ENCODE measurements around the gene BLMH. TPM values are rescaled to one million over a fixed set of nuclear protein-coding genes. Genes with fewer than 3 reads are reported as not detected.

The BLMH gene, protein sequence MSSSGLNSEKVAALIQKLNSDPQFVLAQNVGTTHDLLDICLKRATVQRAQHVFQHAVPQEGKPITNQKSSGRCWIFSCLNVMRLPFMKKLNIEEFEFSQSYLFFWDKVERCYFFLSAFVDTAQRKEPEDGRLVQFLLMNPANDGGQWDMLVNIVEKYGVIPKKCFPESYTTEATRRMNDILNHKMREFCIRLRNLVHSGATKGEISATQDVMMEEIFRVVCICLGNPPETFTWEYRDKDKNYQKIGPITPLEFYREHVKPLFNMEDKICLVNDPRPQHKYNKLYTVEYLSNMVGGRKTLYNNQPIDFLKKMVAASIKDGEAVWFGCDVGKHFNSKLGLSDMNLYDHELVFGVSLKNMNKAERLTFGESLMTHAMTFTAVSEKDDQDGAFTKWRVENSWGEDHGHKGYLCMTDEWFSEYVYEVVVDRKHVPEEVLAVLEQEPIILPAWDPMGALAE
- total RNA-seq (2014; rRNA removed; shearing (Covaris generic)) = 55.0 and 63.6 TPM in 2 replicates

DNA sequence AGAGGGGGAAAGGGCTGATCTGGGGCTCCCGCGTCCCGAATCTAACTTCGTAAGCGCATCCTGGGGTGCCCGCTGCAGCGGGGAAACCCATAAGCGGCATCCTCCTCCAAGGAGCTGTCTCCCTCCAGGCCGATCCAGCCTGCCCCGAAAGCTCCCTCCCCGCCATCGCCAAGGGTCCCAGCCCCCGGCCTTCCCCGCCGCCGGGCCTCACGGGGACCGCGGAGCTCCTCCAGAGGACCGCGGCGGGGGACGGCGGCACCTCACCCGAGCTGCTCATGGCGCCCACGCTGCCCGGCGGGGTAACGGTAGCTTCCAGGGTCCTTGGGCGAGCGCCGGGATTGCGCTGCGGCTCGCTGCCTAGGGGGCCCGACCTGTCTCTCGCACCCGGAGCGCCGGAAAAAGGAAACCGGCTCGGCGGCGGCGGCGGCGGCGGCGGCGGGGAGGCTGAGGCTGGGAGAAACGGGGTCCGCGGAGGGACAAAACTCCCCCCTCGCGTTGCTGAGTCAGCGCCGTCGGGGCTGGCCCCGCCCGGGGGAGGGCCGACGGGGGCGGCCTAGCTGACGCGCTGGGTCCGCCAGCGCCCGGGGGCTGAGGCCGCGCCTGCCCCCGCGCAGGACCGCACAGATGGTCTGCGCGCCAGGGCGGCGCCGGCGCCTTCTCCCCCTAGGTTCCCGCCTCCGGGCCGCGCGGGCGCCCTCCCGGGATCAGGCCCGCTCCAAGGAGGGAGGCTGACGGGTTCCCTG lies at the start of gene BLMH:
TSS of gene BLMH (minus strand) at position 402 of the 743 bp plus-strand sequence. CDS start at position 277, 125 bp downstream.
- H3K4me3 ChIP-seq (ENCODE audit: insufficient read depth, low read depth, low read length) = peak within 1 kb of the TSS; percentile 94
- H3K27me3 ChIP-seq (ENCODE audit: control insufficient read depth, insufficient read depth, low read length) = peaks cover 2% of the 10 kb centered on the region; the same call in 1 of the 2 replicates
- DNase-seq = peak; percentile 94
- H3K36me3 ChIP-seq (replicated peaks; ENCODE audit: control insufficient read depth, insufficient read depth, low read length) = peaks cover 9% of the 10 kb centered on the region

DNA sequence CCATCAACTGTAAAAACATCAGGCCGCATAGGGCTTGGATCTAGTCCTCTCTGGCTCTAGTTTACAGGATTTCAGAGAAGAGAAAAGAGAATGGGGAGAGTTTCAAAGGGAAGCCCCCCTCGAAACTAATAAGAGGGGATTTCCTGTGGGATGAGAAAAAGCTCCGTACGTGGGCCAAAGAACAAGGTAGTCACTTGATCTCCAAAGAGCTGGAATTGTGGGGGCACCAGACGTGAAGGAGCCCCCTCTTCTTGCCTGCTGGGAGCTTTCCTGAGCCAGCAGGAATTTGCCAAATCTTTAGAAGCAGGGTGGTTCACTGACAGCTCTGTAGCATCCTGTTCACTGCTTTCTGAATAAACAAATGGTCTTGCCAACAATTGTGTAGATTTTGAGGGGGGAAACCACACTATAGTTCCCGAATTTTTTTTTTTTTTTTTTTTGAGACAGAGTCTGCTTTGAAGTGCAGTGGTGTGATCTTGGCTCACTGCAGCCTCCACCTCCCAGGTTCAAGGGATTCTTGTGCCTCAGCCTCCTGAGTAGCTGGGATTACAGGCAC lies 49.1 kb upstream of the BLMH start:
- Histone ChIP-seq H3K36me3 (replicated peaks; ENCODE audit: control insufficient read depth, insufficient read depth, low read length) (no peaks in the 10 kb centered on the region), H3K4me3 (ENCODE audit: insufficient read depth, low read depth, low read length) (no peak overlapping the region), H3K27me3 (ENCODE audit: control insufficient read depth, insufficient read depth, low read length) (no peaks in the 10 kb centered on the region)
- no peak for DNase-seq

DNA sequence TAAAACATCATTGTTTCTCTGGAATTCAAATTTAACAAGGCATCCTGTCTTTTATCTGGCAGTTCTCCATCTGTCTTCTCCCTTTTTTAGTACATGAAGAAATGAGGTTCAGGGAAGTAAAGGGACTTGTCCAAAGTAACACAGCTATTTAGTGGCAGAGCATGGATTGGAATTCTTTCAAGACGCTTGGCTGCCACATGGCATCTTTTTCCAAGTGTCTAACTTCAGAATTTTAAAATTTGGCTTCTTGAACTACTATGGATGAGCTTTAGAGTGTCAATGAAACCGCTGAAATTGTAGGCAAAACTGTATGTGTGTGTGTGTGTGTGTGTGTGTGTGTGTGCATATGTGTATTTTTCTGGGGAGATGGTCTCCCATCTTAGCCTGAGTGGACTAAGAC lies 47.3 kb upstream of the BLMH start:
- no peak for DNase-seq
- no peaks in the 10 kb centered on the region for H3K36me3 ChIP-seq (replicated peaks; ENCODE audit: control insufficient read depth, insufficient read depth, low read length)
- no peaks in the 10 kb centered on the region for H3K27me3 ChIP-seq (ENCODE audit: control insufficient read depth, insufficient read depth, low read length)
- H3K4me3 ChIP-seq (ENCODE audit: insufficient read depth, low read depth, low read length) = no peak overlapping the region

DNA sequence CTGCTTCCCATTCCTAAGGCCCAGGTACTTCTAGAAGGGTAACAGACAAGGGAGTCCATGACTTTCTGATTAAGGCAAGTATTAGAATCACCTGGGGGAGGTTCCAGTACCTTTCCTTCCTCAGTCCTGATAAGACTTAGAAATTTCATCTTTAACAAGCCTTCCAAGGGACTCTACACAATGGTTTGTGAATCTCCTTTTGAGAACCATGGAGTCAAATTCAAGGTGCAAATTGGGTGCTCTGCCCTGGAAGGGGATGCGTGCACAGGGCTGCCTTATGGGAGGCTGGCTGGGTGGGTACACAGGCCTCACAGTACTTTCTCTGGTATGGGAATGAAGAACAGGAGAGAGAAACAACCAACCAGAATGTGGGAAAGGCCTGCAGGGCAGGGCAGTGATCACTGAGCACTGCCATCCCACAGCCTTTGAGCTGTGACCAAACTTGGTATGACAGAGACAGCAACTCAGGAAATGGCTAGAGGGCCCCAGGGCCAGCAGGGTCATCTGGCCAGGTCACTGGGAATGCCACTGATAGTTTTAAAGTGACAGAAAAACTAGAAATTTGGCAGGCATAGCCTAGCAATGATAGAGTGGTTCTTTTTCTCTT lies 45.8 kb upstream of the BLMH start:
- Histone ChIP-seq H3K36me3 (replicated peaks; ENCODE audit: control insufficient read depth, insufficient read depth, low read length) (no peaks in the 10 kb centered on the region), H3K4me3 (ENCODE audit: insufficient read depth, low read depth, low read length) (no peak overlapping the region)
- no peak for DNase-seq

DNA sequence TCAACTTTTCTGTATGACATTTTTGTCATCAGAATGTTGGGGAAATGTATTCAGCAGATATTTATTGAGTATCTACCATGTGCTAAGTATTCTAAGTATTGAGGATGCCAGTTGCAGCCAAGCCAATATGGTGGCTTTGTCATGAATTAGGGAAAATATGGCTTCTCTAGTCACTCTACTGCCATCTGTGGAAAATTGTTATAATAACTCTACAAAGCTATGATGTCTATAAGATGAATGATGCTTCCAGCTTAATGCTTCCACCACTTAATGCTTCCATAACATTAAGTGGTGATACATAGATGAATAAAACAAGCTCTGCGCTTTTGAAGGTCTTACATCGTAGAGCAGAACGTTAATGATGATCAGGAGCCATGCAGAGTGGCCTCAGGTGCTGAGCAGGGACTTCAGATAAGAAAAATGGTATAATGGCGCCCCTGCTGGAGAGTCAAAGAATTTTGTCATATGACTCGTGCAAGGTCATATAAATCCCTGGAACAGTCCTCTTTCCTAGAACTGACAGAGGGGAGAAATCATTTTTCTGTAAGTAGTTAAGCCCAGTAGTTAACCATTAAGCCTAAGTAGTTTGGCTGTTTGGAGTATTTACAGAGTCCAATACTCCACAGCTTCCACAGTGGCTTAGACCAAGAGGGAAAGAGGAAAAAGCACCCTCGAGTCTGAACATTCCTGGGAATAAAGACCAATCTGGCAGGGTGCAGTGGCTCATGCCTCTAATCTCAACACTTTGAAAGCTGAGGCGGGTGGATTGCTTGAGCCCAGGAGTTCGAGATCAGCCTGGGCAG lies 44.8 kb upstream of the BLMH start:
- Histone ChIP-seq H3K36me3 (replicated peaks; ENCODE audit: control insufficient read depth, insufficient read depth, low read length) (no peaks in the 10 kb centered on the region), H3K4me3 (ENCODE audit: insufficient read depth, low read depth, low read length) (no peak overlapping the region), H3K27me3 (ENCODE audit: control insufficient read depth, insufficient read depth, low read length) (no peaks in the 10 kb centered on the region)
- peak; percentile 34 for DNase-seq

More for the DNA sequence above, 45.8 kb upstream of the BLMH start:
- no peaks in the 10 kb centered on the region for H3K27me3 ChIP-seq (ENCODE audit: control insufficient read depth, insufficient read depth, low read length)

DNA sequence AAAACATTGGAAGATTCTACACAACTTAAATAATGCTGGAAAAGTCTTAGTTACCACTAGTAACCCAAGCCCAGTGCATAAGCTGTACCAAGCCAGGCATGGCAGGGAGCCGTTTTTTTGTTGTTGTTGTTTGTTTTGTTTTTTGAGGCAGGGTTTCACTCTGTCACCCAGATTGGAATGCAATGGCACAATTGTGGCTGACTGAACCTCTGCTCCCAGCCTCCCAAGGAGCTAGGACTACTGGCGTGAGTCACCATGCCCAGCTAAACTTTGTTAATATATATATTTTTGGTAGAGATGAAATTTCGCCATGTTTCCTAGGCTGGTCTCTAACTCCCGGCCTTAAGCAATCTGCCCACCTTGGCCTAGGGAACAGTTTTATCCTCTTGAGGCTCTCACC lies 42.7 kb upstream of the BLMH start:
- Histone ChIP-seq H3K27me3 (ENCODE audit: control insufficient read depth, insufficient read depth, low read length) (no peaks in the 10 kb centered on the region), H3K4me3 (ENCODE audit: insufficient read depth, low read depth, low read length) (no peak overlapping the region), H3K36me3 (replicated peaks; ENCODE audit: control insufficient read depth, insufficient read depth, low read length) (no peaks in the 10 kb centered on the region)
- no peak for DNase-seq

DNA sequence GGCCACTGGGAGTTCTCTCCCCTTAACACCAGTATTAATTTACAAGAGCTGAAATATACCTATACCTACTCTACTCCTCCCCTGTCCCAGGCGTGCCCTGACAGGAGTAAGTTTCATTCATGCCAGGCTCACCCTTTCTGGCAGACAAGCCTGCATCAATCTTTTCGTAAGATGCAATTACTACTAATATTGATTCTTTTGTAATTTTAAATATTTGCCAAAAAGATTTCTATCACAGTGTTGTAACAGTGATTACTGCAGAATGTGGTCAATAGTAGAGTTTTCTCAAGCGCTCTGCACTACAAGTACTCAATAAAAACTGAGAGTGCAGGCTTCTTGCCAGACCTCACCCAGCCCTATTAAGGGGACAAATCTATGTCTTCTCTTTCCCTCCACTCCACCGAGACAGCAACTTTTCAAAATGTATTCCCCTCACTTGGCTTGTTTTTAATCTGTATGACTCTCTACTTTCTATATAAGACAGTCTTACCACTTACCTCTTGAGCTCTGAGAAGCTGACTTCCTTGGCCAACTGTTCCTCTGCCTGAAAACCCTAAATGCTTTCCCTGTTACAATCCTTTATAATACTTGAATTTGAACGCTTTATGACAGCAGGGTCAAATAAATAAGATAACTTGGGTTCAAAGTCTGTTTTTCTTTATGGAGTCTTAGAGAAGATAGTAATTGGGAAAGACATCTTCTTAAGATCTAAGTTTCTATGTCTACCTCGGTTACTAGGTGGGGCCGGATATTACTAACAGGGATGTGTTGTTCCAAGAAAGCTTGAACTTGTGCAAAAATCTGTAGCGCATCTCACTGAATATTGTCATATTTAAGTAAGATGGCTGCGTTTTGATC lies 42.0 kb upstream of the BLMH start, which contains the start of gene TMIGD1:
TSS of gene TMIGD1 (minus strand) at position 555 of the 858 bp plus-strand sequence. CDS start 1,924 bp downstream, outside the sequence.
- Histone ChIP-seq H3K4me3 (ENCODE audit: insufficient read depth, low read depth, low read length) (no peak within 1 kb of the TSS), H3K36me3 (replicated peaks; ENCODE audit: control insufficient read depth, insufficient read depth, low read length) (no peaks in the 10 kb centered on the region), H3K27me3 (ENCODE audit: control insufficient read depth, insufficient read depth, low read length) (no peaks in the 10 kb centered on the region)
- no peak for DNase-seq

DNA sequence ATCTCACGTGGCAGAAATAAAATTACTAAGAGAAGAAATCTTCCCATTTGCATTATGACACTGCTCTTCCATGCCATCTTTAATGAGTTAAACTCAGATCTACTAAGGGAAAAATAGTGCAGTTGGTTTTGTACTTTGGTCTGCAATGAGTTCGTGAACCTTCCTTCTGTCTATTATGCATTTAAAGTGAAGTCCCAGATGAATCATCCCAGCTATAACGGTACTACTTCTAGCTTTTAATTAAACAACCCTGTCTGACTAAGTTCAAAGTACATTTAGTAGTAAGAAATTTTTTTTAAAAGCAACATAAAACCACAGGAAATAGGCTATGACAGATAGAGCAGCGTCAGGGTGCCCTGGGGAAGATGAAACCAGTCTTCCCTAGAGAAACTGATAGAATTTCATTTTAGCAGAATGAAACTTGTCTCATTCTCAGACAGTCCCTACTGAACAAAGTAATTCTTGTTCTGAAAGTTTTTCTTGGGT lies 40.4 kb upstream of the BLMH start:
- Histone ChIP-seq H3K36me3 (replicated peaks; ENCODE audit: control insufficient read depth, insufficient read depth, low read length) (no peaks in the 10 kb centered on the region), H3K4me3 (ENCODE audit: insufficient read depth, low read depth, low read length) (no peak overlapping the region), H3K27me3 (ENCODE audit: control insufficient read depth, insufficient read depth, low read length) (no peaks in the 10 kb centered on the region)
- no peak for DNase-seq

DNA sequence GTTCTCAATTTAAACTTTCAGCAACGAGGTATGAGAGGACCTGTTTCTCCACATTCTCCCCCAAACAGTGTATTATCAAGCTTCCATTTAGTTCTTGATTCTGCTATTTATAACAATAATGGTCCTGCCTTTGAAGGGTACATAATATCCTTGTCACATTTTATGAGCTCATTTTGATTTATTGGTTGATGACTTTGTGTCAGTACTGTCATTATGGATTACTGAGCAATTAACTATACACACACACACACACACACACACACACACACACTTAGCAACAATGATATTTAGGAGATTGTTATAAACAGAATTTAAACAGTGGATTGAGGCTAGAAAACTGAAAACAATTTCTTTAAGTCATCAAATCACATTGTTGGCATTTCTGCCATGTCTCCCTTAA lies 35.1 kb upstream of the BLMH start:
- H3K27me3 ChIP-seq (ENCODE audit: control insufficient read depth, insufficient read depth, low read length) = no peaks in the 10 kb centered on the region
- H3K36me3 ChIP-seq (replicated peaks; ENCODE audit: control insufficient read depth, insufficient read depth, low read length) = no peaks in the 10 kb centered on the region
- no peak for DNase-seq
- H3K4me3 ChIP-seq (ENCODE audit: insufficient read depth, low read depth, low read length) = no peak overlapping the region

DNA sequence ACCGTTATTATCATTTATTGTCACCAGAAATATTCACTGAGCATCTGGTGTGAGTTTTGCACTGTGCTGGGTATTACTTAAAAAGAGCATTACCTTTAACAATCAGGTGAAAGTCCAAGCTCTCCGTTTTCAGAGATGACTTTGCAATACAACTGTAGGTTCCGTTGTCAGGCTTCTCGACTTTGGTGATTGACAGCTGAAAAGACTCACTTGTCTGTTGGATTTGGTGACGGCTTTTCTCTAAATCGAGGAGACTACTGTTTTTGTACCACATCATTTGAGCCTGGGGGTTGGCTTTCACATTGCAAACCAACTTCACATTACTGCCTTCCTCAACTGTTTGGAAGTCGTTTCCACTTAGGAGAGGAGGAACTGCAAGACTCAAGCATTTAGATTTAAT lies 33.0 kb upstream of the BLMH start:
- Histone ChIP-seq H3K27me3 (ENCODE audit: control insufficient read depth, insufficient read depth, low read length) (no peaks in the 10 kb centered on the region), H3K36me3 (replicated peaks; ENCODE audit: control insufficient read depth, insufficient read depth, low read length) (no peaks in the 10 kb centered on the region), H3K4me3 (ENCODE audit: insufficient read depth, low read depth, low read length) (no peak overlapping the region)
- DNase-seq = no peak

DNA sequence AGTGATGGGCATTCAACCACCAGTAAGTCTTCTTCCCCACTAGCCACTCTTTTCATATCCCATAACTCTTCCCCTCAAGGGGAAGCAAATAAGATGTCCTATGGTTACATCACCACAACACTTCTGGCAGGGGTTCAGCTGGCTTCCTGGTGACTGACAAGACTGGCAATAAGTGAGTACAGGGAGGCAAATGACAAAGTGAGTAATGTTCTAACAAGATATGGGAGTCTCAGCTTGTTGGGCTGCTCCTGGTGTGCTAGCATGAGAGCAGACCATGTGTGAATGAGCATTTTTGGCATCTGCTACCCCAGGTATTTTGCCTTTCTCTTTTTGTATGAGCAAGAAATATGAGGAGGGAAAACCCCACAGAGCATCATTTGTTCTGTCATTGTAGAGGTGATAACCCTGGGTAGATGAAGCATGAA lies 32.2 kb upstream of the BLMH start:
- no peaks in the 10 kb centered on the region for H3K27me3 ChIP-seq (ENCODE audit: control insufficient read depth, insufficient read depth, low read length)
- no peaks in the 10 kb centered on the region for H3K36me3 ChIP-seq (replicated peaks; ENCODE audit: control insufficient read depth, insufficient read depth, low read length)
- no peak overlapping the region for H3K4me3 ChIP-seq (ENCODE audit: insufficient read depth, low read depth, low read length)
- no peak for DNase-seq

DNA sequence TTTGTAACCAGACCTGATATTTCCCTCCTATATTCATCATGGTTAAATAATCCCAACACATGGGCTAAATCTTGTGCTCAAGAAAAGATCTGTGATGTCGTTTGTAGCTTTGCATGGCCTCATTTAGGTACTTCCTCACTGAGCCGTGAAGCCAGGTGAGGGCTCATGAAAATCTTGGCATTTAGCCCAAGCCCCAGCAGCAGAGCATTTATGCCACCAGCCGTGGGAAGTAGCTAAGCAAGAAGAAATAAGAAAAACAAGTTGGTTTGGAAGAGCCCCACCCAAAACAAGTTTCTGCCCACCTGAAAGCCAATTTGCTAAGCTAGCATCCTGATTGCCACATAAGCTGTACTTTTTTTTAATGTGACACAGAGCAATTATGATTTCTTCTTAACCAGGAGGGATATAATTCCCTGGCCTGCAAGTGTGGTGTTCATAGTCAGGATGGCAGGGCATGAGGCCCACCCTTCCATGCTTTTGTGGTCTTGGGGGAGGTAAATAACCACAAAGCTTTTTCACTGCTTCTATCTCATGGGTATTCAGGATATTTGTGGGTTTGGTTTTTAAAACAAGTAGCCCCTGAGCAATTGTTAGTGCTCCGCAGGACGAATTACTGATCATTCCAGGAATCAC lies 31.6 kb upstream of the BLMH start:
- no peak overlapping the region for H3K4me3 ChIP-seq (ENCODE audit: insufficient read depth, low read depth, low read length)
- no peaks in the 10 kb centered on the region for H3K27me3 ChIP-seq (ENCODE audit: control insufficient read depth, insufficient read depth, low read length)
- H3K36me3 ChIP-seq (replicated peaks; ENCODE audit: control insufficient read depth, insufficient read depth, low read length) = no peaks in the 10 kb centered on the region
- DNase-seq = no peak

DNA sequence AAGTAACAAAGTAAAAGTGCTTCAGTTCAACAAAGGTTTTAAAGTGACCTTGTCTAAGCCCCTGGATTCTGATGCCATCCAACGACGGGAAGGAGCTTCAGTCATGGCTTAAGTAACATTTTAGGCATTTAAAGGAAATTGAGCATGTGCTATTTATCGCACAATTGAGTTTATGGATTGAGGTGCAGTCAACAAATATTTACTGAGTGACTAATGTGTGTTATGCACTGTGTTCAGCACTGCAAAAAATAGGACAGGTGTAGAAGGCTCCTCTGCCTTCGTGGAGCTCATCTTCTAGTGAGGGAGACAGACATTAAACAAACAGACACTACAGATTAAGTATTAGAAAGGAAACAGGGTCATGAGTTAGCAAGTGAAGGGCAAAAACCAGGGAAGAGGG lies 29.6 kb upstream of the BLMH start:
- Histone ChIP-seq H3K27me3 (ENCODE audit: control insufficient read depth, insufficient read depth, low read length) (no peaks in the 10 kb centered on the region), H3K36me3 (replicated peaks; ENCODE audit: control insufficient read depth, insufficient read depth, low read length) (no peaks in the 10 kb centered on the region), H3K4me3 (ENCODE audit: insufficient read depth, low read depth, low read length) (no peak overlapping the region)
- DNase-seq = no peak
